ENCODE data around the gene TNFRSF12A. TPM values are rescaled to one million over a fixed set of nuclear protein-coding genes. Genes with fewer than 3 reads are reported as not detected.

Gene TNFRSF12A
- total and polyA plus RNA-seq, 2 of the 13 experiments (the other 11 are each of a cell fraction or from before 2014, with no cell fraction given), result 61.9 to 66.0 TPM

GRCh38 chr16:3020247-3020603 is at the start of gene TNFRSF12A (continued):
- TF ChIP-seq GLMP (CRISPR knock-in tag; IDR thresholded peaks at IDR 0.05; ENCODE audit: borderline replicate concordance) (no peak), SP5 (CRISPR knock-in tag; IDR thresholded peaks at IDR 0.05; ENCODE audit: borderline replicate concordance, low read depth) (peak; percentile 33; the same call in 1 of the 2 replicates), FOXJ3 (CRISPR knock-in tag; IDR thresholded peaks at IDR 0.05; ENCODE audit: borderline replicate concordance) (no peak), LRRFIP1 (CRISPR knock-in tag; conservative IDR thresholded peaks at IDR 0.05) (no peak), ZNF383 (CRISPR knock-in tag; IDR thresholded peaks at IDR 0.05; ENCODE audit: borderline replicate concordance) (no peak; the same call in 1 of the 2 replicates), ATF7 (IDR thresholded peaks at IDR 0.05) (no peak), ATF7 (CRISPR knock-in tag; IDR thresholded peaks at IDR 0.05) (no peak), BRD4 (CRISPR knock-in tag; IDR thresholded peaks at IDR 0.05) (no peak), NFIB (CRISPR knock-in tag; IDR thresholded peaks at IDR 0.05; ENCODE audit: borderline replicate concordance) (no peak), PRDM15 (CRISPR knock-in tag; IDR thresholded peaks at IDR 0.05) (no peak), SRSF1 (optimal IDR thresholded peaks at IDR 0.05; ENCODE audit: low read depth, low read length) (no peak), CTCF (CRISPR knock-in tag; IDR thresholded peaks at IDR 0.05) (no peak), AGO2 (optimal IDR thresholded peaks at IDR 0.05; ENCODE audit: low read depth, low read length) (peak; percentile 89), ATF3 (CRISPR knock-in tag; IDR thresholded peaks at IDR 0.05) (no peak), ZKSCAN1 (IDR thresholded peaks at IDR 0.05; ENCODE audit: low read length) (no peak), MXD4 (CRISPR knock-in tag; IDR thresholded peaks at IDR 0.05) (no peak; the same call in 1 of the 2 replicates), BORCS8-MEF2B (CRISPR knock-in tag; IDR thresholded peaks at IDR 0.05) (no peak), MED8 (CRISPR knock-in tag; IDR thresholded peaks at IDR 0.05; ENCODE audit: insufficient replicate concordance) (no peak)

All from HepG2 (cell line).